T-helper 2 cell (primary cell): ENCODE measurements around the gene TNIP3.

Source experiments
- DNase-seq, 5 experiments: peaks; one replicate each; pipeline versions ENCODE4 v3.0.0 to v3.0.0-alpha.2; 2012 to 2022

TNIP3 gene

GRCh38 chr4:121138039-121138825 is 25.9 kb downstream of the TNIP3 start:
- peak in 2 of 5 experiments; percentile 9 to 53 for DNase-seq

GRCh38 chr4:121130326-121130660 is 33.8 kb downstream of the TNIP3 start:
- DNase-seq = no peak

- peak in 1 of 5 experiments; percentile 59 for DNase-seq
Observed at GRCh38 chr4:121129606-121130325, 34.4 kb downstream of the TNIP3 start.

GRCh38 chr4:121127100-121127499 is 37.0 kb downstream of the TNIP3 start:
- DNase-seq = peak in 1 of 5 experiments; percentile 52

- DNase-seq = no peak
Observed at GRCh38 chr4:121126449-121127006, 37.6 kb downstream of the TNIP3 start.

- DNase-seq = no peak
Observed at GRCh38 chr4:121125498-121125885, 38.6 kb downstream of the TNIP3 start.

DNA sequence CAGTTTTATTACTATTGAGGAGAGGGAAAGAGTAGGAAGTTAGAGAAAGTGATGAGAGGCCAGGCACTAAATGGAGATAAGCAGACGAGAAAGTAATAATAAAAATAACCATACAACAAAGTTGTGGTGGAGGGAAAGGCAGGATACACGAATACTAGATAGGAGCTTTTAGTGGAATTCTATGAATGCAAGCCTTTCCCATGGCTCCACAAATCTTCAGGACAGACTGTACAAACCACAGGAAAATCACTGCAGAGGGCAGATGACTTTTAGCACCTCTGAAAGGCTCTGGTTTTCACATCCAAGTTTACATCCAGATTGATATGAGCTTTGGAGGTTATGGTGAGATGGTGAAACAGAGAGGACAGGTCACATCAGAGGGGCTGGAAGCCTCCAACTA is 41.5 kb downstream of the TNIP3 start:
- no peak for DNase-seq

DNA sequence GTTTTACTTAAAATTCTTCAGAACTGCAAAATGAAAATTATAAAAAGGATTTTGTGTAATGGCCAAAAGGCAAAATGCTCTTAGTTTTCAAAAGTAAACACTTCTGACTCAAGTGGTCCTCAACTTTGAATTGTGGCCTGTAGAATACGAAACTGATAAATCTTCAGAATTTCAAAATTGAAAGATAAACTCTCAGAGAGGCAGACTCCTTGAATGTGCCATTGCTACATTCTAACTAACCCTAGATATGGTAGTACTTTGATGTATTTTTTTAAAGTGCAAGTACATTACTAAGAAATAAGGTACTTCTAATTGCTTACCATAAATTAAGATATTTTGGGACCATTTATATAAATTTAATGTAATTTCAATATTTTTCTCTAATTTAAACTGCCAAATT is 44.4 kb downstream of the TNIP3 start:
- DNase-seq = no peak

DNA sequence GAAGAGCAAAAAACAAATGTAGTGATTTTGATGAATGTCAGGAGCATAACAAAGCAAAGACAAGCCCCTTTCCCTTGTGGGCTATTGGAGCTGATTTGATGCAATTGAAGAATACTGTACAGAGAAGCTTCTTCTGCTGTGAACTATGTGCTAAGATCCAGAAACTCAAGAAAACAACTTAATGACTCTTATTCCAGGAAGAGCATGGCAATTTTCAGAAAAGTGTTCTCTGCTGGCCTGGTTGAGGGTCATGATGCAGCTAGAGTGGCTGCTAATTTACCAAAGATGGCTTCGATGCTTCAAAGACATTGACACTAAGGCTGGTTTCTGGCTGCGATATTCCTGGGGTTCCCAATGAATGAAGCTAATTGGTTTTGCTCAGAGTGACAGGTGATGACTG is 45.8 kb downstream of the TNIP3 start:
- no peak for DNase-seq

DNA sequence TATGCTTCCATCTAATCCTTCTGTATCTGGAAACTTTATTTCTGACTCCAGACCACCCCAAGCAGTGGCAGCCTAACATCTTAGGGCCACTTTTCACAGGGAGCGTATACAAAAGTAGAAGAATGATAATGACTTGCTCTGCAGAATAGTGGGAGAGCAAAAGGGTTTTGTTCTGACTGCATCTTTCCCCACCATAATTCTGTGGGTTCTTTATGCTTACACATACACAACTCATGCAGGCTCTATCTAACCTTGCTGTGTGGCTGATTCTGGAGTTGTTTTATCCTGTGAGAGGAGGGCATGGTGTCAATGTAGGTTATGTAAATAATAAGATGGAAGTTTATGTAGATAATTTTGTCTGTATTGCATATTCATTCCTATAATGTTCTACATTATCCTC is 49.4 kb downstream of the TNIP3 start:
- DNase-seq = peak in 1 of 5 experiments; percentile 86

DNA sequence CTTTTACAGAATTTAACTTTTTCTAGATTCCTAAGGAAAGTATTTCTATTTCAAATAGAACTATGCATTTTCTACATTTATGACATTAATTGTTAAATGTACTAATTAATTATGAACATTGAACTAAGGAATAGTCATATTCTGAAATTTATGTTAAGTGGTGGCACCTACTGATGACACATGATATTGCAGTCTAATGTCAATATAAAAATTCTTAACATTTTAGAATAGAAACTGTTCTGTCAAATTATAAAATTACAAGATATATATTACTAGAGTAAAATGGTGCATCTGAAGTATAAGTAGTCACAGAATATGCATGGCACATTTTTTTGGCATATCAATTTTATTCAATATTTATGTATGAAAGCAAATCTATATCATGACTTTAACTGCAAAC is 51.6 kb downstream of the TNIP3 start:
- no peak for DNase-seq

- no peak for DNase-seq
Observed at GRCh38 chr4:121108557-121108956, 55.6 kb downstream of the TNIP3 start.

- no peak for DNase-seq
Observed at GRCh38 chr4:121107507-121107906, 56.6 kb downstream of the TNIP3 start.

DNA sequence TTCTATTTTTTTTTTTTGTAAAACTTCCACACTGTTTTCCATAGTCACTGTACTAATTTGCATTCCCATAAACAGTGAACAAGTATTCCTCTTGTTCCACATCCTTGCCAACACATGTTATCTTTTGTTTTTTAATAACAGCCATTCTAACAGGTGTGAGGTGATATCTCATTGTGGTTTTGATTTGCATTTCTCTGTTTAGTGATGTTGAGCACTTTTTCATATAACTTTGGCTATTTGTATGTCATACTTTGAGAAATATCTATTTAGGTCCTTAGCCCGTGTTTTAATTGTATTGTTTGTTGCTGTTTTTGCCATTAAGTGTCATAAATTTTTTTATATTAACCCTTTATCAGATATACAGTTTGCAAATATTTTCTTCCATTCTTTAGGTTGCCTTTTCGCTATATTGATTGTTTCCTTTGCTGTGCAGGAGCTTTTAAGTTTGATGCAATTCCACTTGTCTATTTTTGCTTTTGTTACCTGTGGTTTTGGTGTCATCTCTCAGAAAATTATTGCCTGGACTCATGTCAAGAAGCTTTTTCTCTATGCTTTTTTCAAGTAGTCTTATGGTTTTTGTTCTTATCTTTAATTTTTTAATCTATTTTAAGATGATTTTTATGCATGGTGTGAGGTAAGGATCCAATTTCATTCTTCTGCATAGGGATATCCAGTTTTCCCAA is 63.9 kb downstream of the TNIP3 start:
- DNase-seq = no peak

DNA sequence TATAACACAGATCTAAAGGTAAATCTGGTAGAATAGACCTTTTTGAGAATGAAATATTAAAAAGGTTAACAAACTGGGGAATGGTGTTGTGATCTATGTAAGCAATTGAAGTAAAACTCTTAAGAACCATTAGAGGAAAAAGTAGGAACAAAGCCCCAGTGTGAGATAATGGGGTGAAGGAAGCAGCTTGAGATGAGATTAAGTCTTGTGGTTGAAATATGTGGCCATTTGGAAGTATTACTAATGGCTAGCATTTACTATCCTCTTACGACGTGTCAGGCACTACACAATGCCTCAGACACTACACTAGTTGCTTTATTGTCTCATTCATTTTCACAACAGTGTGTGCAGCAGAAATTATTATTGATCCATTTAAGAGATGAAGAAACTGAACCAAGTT is 65.9 kb downstream of the TNIP3 start:
- DNase-seq = no peak

DNA sequence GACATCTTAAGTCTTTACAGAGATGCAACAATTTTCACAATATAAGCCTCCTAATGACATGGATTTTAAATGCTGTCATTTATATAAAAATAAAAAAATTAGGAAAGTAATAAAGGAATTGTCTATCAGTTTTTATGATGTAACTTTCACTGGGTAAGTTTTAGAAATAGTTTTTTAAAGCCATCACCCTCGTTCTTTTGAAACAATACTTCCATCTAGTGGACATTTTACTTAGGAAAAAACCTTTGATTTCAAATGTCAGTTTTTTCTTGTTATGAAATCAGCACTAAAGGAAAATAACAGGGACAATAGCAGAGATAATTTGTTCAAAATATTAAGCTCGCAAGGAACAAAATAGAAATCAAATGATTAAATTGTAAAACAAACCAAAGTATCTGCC is 67.5 kb downstream of the TNIP3 start:
- peak in 1 of 5 experiments; percentile 26 for DNase-seq

- DNase-seq = no peak
Observed at GRCh38 chr4:121096191-121096590, 67.9 kb downstream of the TNIP3 start.

DNA sequence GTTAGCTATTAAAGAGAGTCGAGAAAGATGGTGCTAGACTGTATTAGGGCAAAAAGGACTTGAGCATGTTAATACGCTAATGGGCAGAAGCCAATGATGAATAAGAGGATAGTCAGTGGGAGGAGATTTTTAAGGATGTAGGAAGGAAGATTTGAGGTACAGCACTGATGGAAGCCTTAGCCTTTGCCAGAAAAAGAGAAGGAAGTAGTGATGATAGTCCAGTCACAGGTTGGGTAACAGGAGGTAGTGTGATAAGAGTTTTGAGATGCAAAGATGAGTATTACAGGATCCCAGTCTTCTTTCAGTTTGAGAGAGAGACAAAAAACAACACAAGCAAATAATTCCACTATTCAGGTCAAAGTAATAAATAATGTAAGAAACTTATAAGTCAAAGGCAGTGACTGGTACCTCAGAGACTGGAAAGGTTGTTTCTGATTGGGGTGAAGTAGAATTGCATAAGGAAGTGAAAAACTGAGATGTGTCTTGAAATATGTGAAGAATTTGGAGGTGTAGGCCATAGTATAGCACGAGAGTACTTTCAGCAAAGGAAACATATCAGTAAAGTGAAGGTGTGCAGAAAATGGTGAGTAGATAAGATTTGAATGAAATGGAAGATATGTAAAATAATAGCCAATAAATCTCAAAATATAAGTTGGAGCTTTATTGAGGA is 69.7 kb downstream of the TNIP3 start:
- DNase-seq = no peak

DNA sequence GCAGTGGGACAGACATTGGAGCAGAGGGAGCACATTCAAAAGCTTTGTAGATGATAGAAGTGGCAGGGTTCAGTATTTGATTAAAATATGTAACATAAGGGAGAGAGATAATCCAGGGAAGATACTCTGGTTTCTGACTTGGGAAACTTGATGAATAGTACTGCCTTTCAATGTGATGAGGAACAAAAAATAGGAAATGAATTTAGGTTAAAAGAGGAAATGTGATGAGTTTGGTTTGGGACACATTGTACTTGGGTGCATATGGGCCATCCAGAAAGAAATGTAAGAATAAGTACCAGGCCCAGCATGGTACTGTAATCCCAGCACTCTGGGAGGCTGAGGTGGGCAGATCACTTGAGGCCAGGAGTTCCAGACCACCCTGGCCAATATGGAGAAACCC is 70.9 kb downstream of the TNIP3 start:
- DNase-seq = no peak

DNA sequence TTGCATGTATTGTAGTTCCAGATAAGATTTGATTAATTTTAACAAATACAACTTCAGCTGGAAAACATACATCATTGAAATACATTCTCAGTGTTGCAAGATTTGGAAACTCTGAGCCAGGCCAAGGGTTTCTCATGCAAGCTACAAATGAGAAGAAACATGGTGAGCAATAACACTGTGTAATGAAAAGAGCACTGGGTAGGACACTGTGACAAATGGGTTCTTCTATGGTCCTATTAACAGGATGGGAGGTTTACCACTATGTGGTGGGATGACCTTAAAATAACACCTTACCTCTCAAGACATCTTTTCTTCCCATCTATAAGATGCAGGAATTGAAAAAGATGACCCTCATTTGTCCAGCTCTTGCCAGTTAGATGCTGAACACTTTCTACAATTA is 72.2 kb downstream of the TNIP3 start:
- no peak for DNase-seq

DNA sequence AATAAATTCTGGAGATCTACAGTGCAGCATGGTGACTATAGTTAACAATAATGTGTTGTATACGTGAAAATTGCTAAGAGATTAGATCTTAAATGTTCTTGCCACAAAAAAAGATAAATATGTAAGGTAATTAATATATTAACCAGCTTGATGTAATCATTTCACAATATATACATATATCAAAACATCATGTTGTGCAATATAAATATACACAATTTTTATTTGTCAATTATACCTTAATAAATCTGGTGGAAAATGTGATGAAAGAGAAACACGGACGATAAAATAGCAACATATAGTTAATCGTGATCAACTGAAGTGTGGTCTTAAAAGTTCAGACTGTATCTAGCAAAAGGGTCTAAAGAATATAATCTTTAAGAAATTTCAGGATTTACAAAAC is 75.3 kb downstream of the TNIP3 start:
- no peak for DNase-seq
